Activated T-helper 1 cell treated with anti-CD3 and anti-CD28 coated beads, Interleukin-12 subunit alpha, Interleukin-12 subunit beta, Interleukin-2, Interleukin-4 antibody, amounts not matched to agents 30 ng/mL and 10 ng/mL and 1 ng/mL, durations not matched to agents 14 hours and 24 hours and 36 hours (primary cell): ENCODE results near the gene LHFPL4. TPM values are rescaled to one million over a fixed set of nuclear protein-coding genes. Genes with fewer than 3 reads are reported as not detected.
"Not testable (repeated sequence)": the region's sequence is repeated elsewhere in the genome, so short reads cannot be mapped to it uniquely, and the experiment has no call there.

Source experiments
- DNase-seq: peaks from one replicate; pipeline ENCODE4 v3.0.0; 2021; ENCODE audit warnings: low spot score
- H3K27ac Mint-ChIP-seq: one replicate; pipeline ENCODE4 v1.8.0; 2021; ENCODE audit warnings: mild to moderate bottlenecking, mixed read lengths
- H3K27me3 Mint-ChIP-seq: one replicate; pipeline ENCODE4 v1.8.0; 2022; ENCODE audit warnings: mild to moderate bottlenecking, moderate library complexity, mixed read lengths; ENCODE audit not compliant: insufficient read depth
- H3K36me3 Mint-ChIP-seq: one replicate; pipeline ENCODE4 v1.8.0; 2021; ENCODE audit warnings: low read depth, mixed read lengths
- H3K4me1 Mint-ChIP-seq: one replicate; pipeline ENCODE4 v1.8.0; 2021; ENCODE audit warnings: low read depth, mixed read lengths
- H3K4me3 Mint-ChIP-seq: one replicate; pipeline ENCODE4 v1.8.0; 2021; ENCODE audit warnings: mild to moderate bottlenecking, moderate library complexity, mixed read lengths
- H3K9me3 Mint-ChIP-seq: one replicate; pipeline ENCODE4 v1.8.0; 2021; ENCODE audit warnings: mixed read lengths
- intact Hi-C: fragments of 100-400 bp; cut with micrococcal nuclease; formaldehyde crosslinking; loops from one replicate; pipeline ENCODE4 v1.15.1; 2024
- total RNA-seq: library from RNA; stranded (reverse); gene quantifications from 2 replicates; pipeline ENCODE4 v1.2.3, GENCODE V29; 2022

The LHFPL4 gene
- total RNA-seq, 1 donor from 2014 or later, result not detected

GRCh38 chr3:9512456-9513045 lies 41.1 kb downstream of the LHFPL4 start:
- no peaks in the 10 kb centered on the region for H3K36me3 Mint-ChIP-seq
- no peaks in the 10 kb centered on the region for H3K9me3 Mint-ChIP-seq
- no peaks in the 10 kb centered on the region for H3K4me1 Mint-ChIP-seq
- peaks cover 17% of the 10 kb centered on the region for H3K27me3 Mint-ChIP-seq
- no peak overlapping the region for H3K27ac Mint-ChIP-seq
- no peak overlapping the region for H3K4me3 Mint-ChIP-seq
- DNase-seq, result no peak
- intact Hi-C loops, result no loop called here

- Mint-ChIP-seq H3K4me3 (no peak overlapping the region), H3K27ac (no peak overlapping the region), H3K9me3 (no peaks in the 10 kb centered on the region), H3K36me3 (no peaks in the 10 kb centered on the region), H3K27me3 (peaks cover 22% of the 10 kb centered on the region), H3K4me1 (no peaks in the 10 kb centered on the region)
- no peak for DNase-seq
- intact Hi-C loops, result no loop called here
Measured at GRCh38 chr3:9508781-9509180, 44.8 kb downstream of the LHFPL4 start.

- no peak overlapping the region for H3K27ac Mint-ChIP-seq
- no peaks in the 10 kb centered on the region for H3K36me3 Mint-ChIP-seq
- peaks cover 22% of the 10 kb centered on the region for H3K27me3 Mint-ChIP-seq
- intact Hi-C loops, result no loop called here
- H3K4me3 Mint-ChIP-seq, result no peak overlapping the region
- no peaks in the 10 kb centered on the region for H3K4me1 Mint-ChIP-seq
- no peak for DNase-seq
- H3K9me3 Mint-ChIP-seq, result no peaks in the 10 kb centered on the region
Measured at GRCh38 chr3:9507586-9508578, 45.7 kb downstream of the LHFPL4 start.

- H3K27me3 Mint-ChIP-seq, result peaks cover 26% of the 10 kb centered on the region
- no peak overlapping the region for H3K27ac Mint-ChIP-seq
- H3K9me3 Mint-ChIP-seq, result no peaks in the 10 kb centered on the region
- DNase-seq, result peak; percentile 57
- intact Hi-C loops, result loop anchor here (1.0 to 5.0 kb wide), 4 partner anchors 146 to 531 kb away; partner anchors contain the start of gene MTMR14
- H3K4me3 Mint-ChIP-seq, result no peak overlapping the region
- no peaks in the 10 kb centered on the region for H3K36me3 Mint-ChIP-seq
- no peaks in the 10 kb centered on the region for H3K4me1 Mint-ChIP-seq
Measured at GRCh38 chr3:9503283-9503682, 50.3 kb downstream of the LHFPL4 start.

GRCh38 chr3:9501226-9501625 lies 52.4 kb downstream of the LHFPL4 start:
- Mint-ChIP-seq H3K9me3 (no peaks in the 10 kb centered on the region), H3K4me1 (no peaks in the 10 kb centered on the region), H3K27me3 (peaks cover 20% of the 10 kb centered on the region), H3K27ac (no peak overlapping the region), H3K4me3 (no peak overlapping the region), H3K36me3 (no peaks in the 10 kb centered on the region)
- no peak for DNase-seq
- intact Hi-C loops, result loop anchor here (5.0 kb wide), 1 partner anchor 529 kb away; no protein-coding TSS in a partner anchor

- H3K9me3 Mint-ChIP-seq, result no peaks in the 10 kb centered on the region
- intact Hi-C loops, result loop anchor here (5.0 kb wide), 1 partner anchor 528 kb away; no protein-coding TSS in a partner anchor
- peak; percentile 57 for DNase-seq
- no peak overlapping the region for H3K27ac Mint-ChIP-seq
- no peak overlapping the region for H3K4me3 Mint-ChIP-seq
- no peaks in the 10 kb centered on the region for H3K4me1 Mint-ChIP-seq
- peaks cover 20% of the 10 kb centered on the region for H3K27me3 Mint-ChIP-seq
- H3K36me3 Mint-ChIP-seq, result no peaks in the 10 kb centered on the region
Measured at GRCh38 chr3:9500108-9501050, 53.2 kb downstream of the LHFPL4 start.

GRCh38 chr3:9499455-9500107 lies 54.0 kb downstream of the LHFPL4 start:
- Mint-ChIP-seq H3K27me3 (peaks cover 18% of the 10 kb centered on the region), H3K9me3 (no peaks in the 10 kb centered on the region), H3K36me3 (no peaks in the 10 kb centered on the region), H3K27ac (no peak overlapping the region), H3K4me1 (no peaks in the 10 kb centered on the region), H3K4me3 (no peak overlapping the region)
- DNase-seq, result no peak
- intact Hi-C loops, result loop anchor here (5.0 kb wide), 1 partner anchor 527 kb away; no protein-coding TSS in a partner anchor

- H3K4me3 Mint-ChIP-seq, result no peak overlapping the region
- no peaks in the 10 kb centered on the region for H3K9me3 Mint-ChIP-seq
- no peak for DNase-seq
- no peaks in the 10 kb centered on the region for H3K4me1 Mint-ChIP-seq
- no peak overlapping the region for H3K27ac Mint-ChIP-seq
- peaks cover 17% of the 10 kb centered on the region for H3K27me3 Mint-ChIP-seq
- intact Hi-C loops, result no loop called here
- H3K36me3 Mint-ChIP-seq, result no peaks in the 10 kb centered on the region
Measured at GRCh38 chr3:9498781-9499180, 54.8 kb downstream of the LHFPL4 start.

- Mint-ChIP-seq H3K36me3 (no peaks in the 10 kb centered on the region), H3K27ac (no peak overlapping the region), H3K9me3 (no peaks in the 10 kb centered on the region), H3K27me3 (peaks cover 17% of the 10 kb centered on the region), H3K4me1 (no peaks in the 10 kb centered on the region), H3K4me3 (no peak overlapping the region)
- no peak for DNase-seq
- intact Hi-C loops, result no loop called here
Measured at GRCh38 chr3:9497821-9498565, 55.6 kb downstream of the LHFPL4 start.

- H3K4me3 Mint-ChIP-seq, result no peak overlapping the region
- intact Hi-C loops, result no loop called here
- no peak for DNase-seq
Measured at GRCh38 chr3:9496893-9497292, 56.7 kb downstream of the LHFPL4 start.

GRCh38 chr3:9494036-9494435 lies 59.6 kb downstream of the LHFPL4 start:
- H3K4me1 Mint-ChIP-seq, DNase-seq, intact Hi-C loops, H3K27me3 Mint-ChIP-seq, H3K9me3 Mint-ChIP-seq, H3K36me3 Mint-ChIP-seq, H3K4me3 Mint-ChIP-seq, H3K27ac Mint-ChIP-seq: not testable (repeated sequence)

More at GRCh38 chr3:9496893-9497292, 56.7 kb downstream of the LHFPL4 start:
- Mint-ChIP-seq H3K4me1 (no peaks in the 10 kb centered on the region), H3K27me3 (peaks cover 15% of the 10 kb centered on the region), H3K36me3 (no peaks in the 10 kb centered on the region), H3K27ac (no peak overlapping the region), H3K9me3 (no peaks in the 10 kb centered on the region)
